Eye (tissue), 1 donor: Measurements from ENCODE around the gene ATXN7L2.

Experiments used
- DNase-seq: peaks from one replicate; pipeline ENCODE4 v3.0.0-alpha.2; 2015

Gene ATXN7L2

GRCh38 chr1:109477821-109478220, 5.9 kb upstream of the ATXN7L2 start:
- DNase-seq: no peak

- DNase-seq: no peak
Observed at GRCh38 chr1:109478806-109479205, 4.9 kb upstream of the ATXN7L2 start.

GRCh38 chr1:109479311-109479710, 4.4 kb upstream of the ATXN7L2 start:
- DNase-seq: no peak

- no peak for DNase-seq
Observed at GRCh38 chr1:109479901-109480300, 3.8 kb upstream of the ATXN7L2 start.

GRCh38 chr1:109481646-109482045, 2.1 kb upstream of the ATXN7L2 start:
- no peak for DNase-seq

- DNase-seq: no peak
Observed at GRCh38 chr1:109482242-109482641, 1.5 kb upstream of the ATXN7L2 start.

GRCh38 chr1:109482791-109483671, 674 bp upstream of the ATXN7L2 start:
- DNase-seq: no peak

GRCh38 chr1:109484519-109484975, 842 bp downstream of the ATXN7L2 start:
- no peak for DNase-seq

- DNase-seq: peak; percentile 80
Observed at GRCh38 chr1:109485001-109485400, 1.3 kb downstream of the ATXN7L2 start.

- no peak for DNase-seq
Observed at GRCh38 chr1:109487261-109487660, 3.6 kb downstream of the ATXN7L2 start.

GRCh38 chr1:109488201-109488600, 4.5 kb downstream of the ATXN7L2 start:
- DNase-seq: no peak

GRCh38 chr1:109488696-109489095, 5.0 kb downstream of the ATXN7L2 start:
- DNase-seq: no peak

- DNase-seq: peak; percentile 86
Observed at GRCh38 chr1:109490029-109490933, 6.6 kb downstream of the ATXN7L2 start.

- no peak for DNase-seq
Observed at GRCh38 chr1:109490934-109491302, 7.2 kb downstream of the ATXN7L2 start.

- no peak for DNase-seq
Observed at GRCh38 chr1:109491372-109491771, 7.7 kb downstream of the ATXN7L2 start.

GRCh38 chr1:109492779-109493178, 9.1 kb downstream of the ATXN7L2 start:
- DNase-seq: no peak

GRCh38 chr1:109493227-109493626, 9.5 kb downstream of the ATXN7L2 start:
- peak; percentile 37 for DNase-seq

- peak; percentile 95 for DNase-seq
Observed at GRCh38 chr1:109493805-109494539, 10.3 kb downstream of the ATXN7L2 start, which contains the start of gene CYB561D1. TSS of gene CYB561D1 (plus strand) at chr1:109494094. CDS start at chr1:109494140, 46 bp downstream.

- DNase-seq: no peak
Observed at GRCh38 chr1:109495738-109496137, 12.0 kb downstream of the ATXN7L2 start.

GRCh38 chr1:109497449-109498160, 13.9 kb downstream of the ATXN7L2 start:
- no peak for DNase-seq

- DNase-seq: peak; percentile 91
Observed at GRCh38 chr1:109498161-109498801, 14.6 kb downstream of the ATXN7L2 start.

GRCh38 chr1:109499081-109499480, 15.4 kb downstream of the ATXN7L2 start:
- no peak for DNase-seq
